Limb (tissue), 2 donors: ENCODE measurements around the gene ZFAND3.

Experiments used
- DNase-seq, 2 donors: peaks; one replicate each; pipeline ENCODE4 v3.0.0-alpha.2; 2016; ENCODE audit errors: extremely low spot score in 2 of 2

Gene ZFAND3

DNA sequence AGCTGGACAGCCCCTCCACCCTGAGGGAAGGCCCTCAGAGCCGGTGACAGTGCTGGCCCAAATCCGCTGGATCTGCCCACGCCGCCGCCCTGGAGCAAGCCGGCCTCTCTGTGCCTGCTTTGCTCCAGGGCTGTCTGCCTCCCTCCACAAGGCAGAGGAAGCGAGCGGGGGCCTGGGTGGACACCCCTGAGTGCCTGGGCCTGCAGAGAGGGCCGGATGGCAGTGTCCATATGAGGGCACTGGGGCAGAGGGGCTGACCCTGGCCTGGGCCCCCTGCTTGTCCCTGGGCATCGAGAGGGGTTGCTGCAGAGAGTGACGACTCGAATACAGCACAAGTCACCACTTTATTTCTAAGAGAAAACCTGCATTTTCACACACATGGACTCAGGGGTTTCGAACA lies 348.6 kb downstream of the ZFAND3 start:
- DNase-seq, result no peak

DNA sequence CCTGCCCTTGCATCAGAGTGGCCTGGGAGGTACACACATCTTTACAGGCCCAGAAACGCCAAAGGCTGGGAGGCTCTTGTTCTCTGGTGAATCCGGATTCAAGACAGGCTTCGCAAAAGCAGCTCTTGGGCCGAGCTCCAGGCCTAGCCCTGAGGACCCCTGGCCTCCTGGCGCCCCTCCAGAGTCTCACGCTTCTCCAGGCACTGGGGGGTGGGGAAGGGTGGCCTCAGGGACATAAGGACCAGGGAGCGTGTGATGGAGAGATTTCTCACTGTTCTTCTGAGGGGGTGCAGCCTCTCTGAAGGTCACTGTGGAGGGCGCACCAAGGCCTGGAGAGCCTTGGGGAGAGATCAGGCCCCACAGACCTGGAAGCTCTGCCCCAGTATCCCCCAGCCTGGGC lies 349.2 kb downstream of the ZFAND3 start:
- no peak for DNase-seq

DNA sequence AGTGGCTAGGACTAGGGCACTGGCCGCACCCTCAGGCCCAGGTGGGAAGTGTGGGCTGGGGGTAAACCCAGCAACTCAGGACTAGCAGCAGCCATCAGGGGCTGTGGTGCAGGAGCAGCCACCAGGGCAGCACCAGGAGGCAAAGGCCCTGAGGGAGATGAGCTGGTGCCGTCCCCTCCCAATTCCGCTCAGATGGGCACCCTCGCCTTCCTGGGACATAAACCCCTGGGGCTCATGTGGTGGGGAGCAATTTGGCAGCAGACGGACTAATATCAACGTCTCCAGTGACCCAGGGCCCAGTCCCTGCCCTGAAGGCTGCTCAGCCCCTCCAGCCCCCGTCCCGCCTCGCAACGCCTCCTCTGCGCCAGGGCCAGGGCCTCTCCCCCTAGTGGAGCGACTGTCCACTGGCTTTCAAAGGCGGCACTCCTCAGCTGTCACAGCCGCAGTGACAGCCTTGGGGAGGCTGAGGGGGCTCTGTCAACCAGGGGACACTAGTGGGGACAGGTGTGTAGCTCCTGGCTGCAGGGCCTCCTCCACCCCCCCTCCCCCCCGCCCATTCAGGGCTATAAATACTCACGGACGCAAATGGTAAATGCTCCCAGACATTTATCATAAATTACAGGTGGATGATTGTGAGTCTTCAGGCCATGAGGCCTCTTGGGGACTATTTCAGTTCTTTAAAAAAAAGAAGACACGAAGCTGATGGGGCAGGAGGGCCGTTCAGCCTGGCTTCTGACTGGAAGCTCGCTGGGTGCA lies 349.9 kb downstream of the ZFAND3 start:
- no peak for DNase-seq

DNA sequence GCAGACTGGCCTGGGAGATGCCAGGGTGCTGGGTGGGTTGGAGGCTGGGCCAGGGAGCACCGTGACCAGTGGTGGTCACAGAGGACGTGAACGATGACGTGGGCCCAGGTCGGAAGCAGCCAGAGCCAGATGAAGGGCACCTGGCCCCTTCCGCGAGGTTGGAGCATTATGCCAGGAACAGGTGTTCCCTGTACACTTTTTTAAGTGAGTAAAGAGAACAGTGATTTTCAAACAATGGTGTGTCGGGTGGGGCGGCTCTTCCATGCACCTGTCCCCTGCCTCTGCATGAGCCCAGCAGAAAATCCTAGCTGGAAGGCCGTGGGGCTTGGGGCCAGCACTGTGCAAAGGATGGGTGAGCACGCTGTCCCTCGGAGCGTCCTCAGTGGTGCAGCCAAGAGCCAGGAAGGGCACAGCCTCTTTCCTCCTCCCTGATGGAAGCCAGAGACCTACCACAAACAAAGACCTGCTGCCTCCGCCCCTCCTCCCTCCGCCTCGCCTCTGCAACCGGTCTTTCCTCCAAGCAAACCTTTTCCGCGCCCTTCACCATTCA lies 350.5 kb downstream of the ZFAND3 start:
- no peak for DNase-seq

DNA sequence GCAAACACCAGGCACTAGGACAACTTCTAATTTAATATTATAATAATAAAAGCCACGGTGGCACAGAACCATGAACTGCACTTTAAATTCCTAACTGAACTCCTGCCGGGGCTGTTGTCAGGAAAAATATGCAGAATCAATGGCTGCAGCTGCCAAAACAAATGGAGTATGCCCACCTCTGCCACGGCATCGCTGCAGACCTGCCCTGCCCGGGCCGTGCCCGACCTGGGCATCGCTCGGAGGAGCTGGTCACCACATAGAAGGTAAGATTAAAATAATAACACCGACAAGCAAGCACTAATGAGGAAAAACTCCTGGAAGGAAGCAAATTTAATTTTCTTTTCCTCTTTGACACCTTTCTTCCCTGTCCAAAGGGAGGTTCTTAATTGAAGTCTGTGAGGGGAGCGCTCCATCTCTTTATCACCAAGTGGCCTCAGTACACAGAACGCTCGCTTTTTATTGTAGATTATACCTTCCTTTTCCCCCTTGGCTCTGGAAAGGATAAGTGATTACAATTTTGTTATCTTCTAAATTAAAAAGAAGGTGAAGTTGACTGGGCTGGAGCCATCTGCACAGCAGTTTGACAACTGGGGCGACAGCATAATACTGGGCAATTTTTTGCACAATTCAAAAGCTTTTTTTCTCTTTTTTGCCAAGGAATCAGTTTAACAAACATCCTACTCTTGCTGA lies 351.3 kb downstream of the ZFAND3 start:
- DNase-seq, result no peak

DNA sequence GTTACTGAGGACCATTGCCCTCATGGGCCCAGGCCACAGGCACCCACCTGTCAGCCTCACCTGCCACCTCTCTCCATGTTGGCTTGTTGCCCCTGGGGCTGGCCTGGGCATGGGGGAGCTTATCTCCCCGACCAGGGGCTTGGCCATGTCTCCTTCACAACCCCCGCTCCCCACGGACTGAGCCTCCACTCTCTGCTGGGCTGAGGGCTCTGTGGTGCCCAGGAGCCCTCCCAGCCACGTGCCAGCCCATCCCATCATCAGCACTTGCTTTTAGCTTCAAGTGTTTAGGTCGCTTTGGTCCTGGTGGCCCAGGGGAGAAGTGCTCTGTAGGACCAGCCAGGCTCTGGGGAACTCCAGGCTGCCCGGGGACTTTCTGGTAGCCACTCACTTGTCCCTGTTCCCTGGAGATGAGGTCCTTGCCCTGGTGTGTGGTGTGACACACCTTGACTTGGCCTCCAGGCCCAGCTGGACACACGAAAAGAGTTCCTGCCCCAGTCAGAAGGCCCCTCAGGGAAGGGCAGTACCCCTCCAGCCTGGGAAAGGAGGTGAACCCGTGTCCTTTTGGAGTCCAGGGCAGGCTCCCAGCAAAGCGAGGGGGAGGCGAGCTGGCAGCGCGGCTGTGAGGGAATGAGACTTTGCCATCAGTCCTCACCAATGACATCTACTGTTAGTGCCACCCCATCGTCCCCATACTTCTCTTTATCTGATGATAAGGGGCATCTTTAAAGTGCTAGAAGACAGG lies 352.6 kb downstream of the ZFAND3 start:
- DNase-seq, result no peak

DNA sequence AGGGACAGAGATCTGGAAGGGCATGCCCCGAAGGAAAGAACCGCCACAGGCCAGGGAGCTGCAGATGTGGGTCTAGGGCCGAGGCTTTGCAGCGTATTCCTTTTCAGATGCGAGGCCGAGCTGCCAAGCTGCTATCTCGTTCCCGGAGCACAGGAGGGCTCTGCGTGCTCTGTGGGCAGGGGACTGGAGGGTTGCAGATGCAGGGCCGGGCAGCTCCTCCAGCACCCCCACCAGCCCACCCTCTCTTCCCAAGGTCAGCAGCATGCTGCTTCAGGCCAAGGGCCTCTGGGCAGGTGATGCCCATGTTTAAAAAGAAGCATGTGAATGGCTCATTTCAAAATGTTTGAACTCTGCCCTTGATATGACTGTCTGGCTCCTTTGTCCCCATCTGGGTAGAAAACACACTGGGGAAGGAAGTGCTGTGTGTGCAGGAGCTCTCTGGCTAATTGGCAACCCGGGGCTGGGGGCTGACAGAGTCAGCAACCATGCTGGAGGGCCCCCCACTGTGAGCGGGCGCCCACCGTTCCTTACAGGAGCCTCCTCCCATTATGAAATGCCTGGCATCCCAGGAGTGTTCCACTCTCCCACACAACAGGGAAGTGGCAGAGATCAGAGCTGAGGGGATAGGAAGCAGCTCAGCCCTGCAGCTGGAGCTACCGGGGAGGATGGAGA lies 353.3 kb downstream of the ZFAND3 start:
- no peak for DNase-seq

DNA sequence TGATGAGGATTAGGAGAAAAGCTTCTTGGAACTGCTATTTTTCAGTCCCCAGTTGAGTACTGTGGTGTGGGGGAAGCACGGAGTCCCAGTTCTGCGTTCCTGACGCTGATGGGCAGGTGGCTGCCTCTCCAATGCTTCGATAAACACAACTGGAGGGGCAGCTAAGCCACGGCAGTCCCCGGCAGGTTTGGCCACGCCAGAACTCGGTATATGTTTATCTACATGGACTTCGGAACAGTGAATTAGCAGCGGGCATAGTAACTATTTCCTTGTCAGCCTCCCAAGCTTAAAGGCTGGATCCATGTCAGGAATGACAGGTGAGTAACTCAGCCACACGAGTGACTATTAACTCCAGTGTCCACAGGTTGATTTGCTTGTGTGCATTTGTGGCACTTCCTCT lies 354.4 kb downstream of the ZFAND3 start:
- no peak for DNase-seq

DNA sequence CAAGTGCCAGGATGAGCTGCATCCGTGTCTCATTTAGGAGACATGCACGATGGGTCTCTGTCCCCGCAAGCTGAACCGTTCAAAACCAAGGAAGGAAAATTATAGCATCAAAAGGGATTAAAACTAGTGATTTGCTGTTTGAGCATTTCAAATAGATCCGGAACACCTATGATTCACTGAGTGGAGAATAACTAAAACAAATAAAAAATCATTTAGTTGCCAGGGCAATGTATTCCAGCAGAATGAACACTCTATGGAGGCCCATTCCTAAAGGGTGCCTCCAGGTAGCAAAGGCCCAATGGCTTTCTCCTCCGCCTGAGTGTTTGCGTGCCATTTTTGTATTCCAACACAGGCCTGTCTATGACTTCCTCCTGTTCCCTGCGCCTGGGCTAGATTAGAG lies 354.8 kb downstream of the ZFAND3 start:
- DNase-seq, result no peak

DNA sequence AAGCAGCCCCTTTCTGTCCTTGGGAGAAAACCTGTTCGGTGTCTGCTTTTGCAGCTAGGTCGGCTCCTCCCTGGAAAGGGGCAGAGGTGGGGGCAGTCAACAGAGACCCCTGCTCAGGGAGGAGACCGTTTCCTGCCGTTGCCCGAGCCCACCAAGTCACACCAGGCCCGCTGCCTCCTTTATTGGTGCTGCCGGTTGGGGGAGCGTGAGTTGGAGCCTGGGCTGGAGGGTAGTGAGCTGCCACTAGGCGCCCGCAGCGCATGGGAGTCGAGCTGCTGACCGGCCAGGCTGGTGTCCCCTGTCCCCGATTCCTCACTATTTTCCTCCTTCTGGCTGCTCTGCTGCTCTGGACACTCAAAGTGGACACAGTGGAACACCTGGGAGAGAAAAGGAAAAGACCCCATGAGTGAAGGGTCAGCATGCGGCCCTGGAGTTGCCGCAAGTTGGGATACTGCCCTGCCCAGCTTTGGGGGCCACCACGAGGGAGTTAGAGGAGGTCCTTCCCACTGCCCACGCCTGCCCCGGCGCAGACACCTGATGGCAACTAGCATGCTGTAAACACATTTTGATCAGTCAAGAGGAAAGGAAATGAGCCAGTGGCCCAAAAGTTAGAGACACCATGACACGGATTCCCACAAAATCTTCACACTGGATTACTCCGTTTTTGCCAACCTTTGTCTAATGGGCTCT lies 355.4 kb downstream of the ZFAND3 start:
- DNase-seq, result no peak

DNA sequence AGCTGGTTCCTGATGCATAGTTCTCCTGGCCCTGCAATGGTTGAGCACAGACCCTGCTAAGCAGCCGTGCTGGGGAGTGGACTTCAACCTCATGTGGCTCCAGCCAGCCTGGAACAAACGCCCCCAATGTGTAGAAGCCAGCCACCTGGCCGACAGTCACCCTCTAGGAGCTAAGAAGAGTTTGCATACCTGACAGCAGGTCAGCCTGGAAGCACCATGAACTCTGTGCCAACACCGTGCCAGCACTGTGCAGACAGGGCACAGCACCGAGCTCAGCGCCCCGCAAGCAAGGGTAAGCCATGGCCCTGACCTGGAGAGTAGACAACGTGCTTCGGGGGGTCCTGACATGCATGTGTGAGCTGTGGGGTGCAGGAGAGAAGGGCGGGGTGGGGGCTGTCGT lies 356.3 kb downstream of the ZFAND3 start:
- DNase-seq, result no peak

DNA sequence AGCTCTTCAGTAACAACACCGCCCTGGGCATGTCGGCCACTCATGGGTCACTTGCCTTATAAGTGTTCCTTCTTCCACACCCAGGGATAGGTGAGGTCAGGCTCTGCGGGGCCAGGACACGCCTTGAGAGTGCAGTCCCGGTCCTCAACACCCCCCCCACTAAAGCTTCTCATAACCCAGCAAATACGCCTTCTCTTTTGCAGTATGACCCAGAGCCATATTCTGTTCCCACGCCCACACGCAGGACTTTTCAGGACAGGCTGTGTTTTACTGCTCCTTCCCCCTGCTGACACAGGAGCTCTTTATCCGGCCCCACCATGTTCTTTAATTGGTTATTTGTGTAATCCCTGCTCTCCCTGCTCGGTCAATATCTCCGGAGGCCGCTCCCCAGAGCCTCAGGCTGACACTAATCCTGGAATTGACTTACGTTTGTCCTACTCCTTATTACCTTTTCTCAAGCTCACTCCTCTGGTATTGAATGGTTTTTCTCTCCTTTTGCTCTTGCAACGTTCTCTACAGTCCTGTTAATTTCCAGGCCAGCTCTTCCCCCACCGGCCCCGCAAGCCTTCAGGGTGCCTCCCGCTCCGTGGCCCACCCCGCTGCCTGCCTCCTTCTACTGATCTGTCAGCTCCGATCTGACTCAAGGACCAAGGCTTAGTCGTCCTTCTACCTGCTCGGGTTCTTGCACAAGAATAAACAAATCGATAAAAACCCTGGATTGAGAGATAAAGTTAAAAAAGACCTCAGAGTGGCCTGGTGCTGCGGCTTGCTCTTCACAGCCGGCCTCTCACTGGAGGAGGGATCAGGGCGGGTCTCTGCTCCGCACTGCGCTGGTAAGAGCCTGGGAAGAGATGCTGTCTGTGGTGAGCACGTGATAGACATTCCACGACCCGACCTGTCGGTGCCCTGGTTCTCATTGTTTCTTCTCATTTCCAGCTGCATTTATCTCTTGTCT lies 357.5 kb downstream of the ZFAND3 start:
- DNase-seq, result no peak

DNA sequence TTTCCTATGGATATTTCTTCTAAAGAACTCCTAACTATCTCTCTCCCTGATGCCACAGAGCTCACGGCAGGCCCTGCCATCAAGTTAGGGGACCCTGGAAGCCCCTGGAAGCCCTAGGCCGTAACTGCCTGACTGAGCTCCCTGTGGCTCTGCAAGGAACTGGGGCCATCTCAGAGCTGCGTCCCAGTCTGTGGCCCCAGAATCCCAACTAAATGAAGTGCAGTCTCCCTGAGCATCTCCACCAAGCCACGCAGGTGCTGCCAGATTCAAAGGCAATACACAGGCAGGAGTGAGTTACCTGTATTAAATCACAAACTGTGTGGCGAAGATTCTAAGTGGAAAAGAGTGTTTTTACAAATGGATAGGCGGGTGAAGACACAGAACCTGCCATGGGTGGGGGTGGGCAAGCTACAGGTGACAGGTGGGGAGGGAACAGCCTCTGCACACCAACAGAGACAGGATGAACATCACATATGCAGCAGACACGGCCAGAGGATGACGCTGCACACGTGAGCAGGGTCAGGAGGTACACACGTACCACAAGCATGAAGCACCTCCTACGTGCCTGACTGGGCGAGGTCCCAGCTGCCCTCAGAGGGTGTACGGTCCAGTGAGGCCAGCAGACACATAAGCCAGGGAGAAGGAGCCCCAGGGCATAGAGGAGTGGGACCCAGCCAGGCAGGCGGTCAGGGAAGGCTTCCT lies 358.5 kb downstream of the ZFAND3 start:
- no peak for DNase-seq

DNA sequence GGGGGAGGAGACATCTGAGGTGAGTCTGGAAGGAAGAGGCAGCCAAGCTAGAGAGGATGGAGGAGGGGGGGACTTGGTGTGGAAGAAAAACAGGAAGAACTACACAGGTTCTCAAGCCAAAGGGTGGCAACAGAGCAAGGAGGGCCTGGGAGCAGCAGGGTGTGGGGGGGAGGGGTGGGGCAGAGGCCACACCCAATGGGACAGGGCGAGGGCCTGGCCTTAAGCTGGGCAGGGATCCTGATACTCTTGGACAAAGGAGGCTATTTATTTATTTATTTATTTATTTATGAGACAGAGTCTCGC lies 359.0 kb downstream of the ZFAND3 start:
- peak in 1 of 2 donors; percentile 21 for DNase-seq

DNA sequence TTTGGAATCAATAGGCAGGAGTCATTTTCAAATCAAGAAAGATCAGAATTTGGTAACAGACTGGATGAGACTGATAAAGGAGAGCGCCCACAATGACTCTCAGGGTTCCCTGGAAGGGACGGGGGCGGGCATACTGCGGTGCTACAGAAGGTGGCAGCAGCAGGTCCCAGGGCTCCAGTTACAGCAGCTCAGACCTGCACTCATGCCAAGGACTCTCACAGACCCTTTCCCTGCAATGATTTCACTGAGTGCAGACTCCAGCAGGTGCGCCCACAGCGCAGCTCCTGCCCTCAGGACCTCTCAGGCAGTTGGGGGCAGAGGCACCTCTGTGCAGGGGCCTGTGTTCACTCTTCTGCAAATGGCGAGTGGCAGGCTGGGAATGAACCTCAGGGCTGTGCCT lies 359.8 kb downstream of the ZFAND3 start:
- peak in 1 of 2 donors; percentile 21 for DNase-seq

DNA sequence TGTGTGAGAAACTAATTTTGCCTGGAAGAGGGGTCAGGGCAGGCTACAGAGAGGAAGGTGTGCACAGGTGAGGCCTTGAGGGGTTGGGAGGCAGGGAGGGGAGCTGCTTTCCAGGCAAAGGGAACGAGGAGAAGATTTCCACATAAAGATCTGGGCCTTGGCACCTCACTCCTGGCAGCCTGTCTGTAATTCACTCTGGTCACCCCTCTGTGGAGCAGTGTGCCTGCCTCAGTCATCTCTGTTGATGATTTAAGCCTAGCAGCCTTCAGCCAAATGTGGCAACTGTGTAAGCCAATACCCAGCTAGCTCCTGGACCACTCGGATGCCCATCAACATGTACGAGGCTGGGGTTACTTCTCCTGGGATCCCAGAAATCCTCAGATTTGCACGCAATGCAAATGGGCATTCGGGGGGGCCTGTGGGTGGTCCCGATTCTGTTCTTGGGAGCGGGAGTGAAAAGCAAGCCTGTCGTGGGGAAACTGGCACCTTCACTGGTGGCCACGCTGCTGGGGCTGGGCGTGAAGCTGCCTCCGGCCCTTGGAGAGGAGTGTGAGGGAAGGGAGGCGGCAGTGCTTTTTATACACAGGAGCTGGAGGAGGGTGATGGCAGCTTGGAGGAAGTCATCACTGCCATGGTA lies 360.4 kb downstream of the ZFAND3 start:
- DNase-seq, result peak in 1 of 2 donors; percentile 24

DNA sequence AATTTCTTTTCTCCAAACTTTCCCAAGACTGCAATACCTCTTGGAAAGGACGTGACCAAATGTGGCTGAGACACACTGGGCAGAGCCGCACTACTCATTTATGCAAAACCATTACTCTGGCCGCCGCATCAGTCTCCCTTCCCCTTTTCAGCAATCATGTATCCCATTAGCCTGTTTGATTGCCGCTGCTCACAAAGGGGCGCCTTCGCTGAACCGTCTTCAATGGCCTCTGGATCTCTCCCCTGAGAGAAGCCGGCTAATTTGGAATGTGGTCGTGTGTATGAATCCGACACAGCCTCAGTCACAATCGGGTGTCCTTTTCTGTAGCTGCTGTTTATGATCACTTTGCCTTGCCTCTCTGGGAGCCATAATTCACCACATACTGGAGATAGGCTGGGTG lies 361.1 kb downstream of the ZFAND3 start:
- DNase-seq, result peak in 1 of 2 donors; percentile 36

DNA sequence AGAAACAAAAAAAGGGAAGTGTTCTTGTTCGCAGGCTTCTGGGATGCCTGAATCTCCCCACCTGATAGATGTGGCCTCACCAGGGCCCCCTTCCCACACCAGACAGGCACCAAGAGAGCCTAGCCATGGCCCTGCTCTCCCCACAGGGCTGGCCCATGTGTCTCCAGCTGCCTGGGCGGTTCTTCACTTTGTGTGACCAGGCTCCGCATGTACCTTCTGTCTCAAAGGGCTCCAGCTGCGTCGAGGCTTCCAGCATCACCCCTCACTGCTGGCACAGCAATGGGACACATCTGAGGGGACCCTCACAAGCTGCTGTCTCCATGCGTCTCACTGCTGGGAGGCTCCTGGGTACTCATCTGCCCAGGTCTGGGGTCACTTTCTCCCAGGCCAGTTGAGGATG lies 362.9 kb downstream of the ZFAND3 start:
- DNase-seq, result peak in 1 of 2 donors; percentile 20
